GM19240 (cell line): Measurements from ENCODE around the gene PTPN4.

Experiments
- DNase-seq: peaks from one replicate; pipeline ENCODE4 v3.0.0; 2011; ENCODE audit warnings: low spot score; ENCODE audit not compliant: insufficient read length

PTPN4 gene

DNA sequence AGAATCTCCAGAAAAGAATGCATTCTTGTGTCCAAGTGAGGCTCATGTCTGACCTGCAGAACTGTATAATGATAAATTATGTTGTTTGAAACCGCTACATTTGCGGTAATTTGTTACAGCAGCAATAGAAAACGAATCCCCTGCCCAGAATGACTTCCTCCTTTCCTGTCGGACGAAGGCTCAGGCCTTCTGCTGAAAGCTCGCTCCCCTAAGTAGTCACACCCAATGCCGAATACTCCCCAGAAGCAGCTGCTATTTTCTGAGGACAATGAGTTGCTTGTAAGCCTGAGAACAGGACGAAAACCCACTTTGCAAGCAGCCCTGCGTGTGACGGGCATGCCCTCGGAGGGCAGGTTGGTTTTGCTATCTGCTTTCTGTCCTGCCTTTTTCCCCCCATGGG lies 27.7 kb upstream of the PTPN4 start:
- DNase-seq, result no peak

DNA sequence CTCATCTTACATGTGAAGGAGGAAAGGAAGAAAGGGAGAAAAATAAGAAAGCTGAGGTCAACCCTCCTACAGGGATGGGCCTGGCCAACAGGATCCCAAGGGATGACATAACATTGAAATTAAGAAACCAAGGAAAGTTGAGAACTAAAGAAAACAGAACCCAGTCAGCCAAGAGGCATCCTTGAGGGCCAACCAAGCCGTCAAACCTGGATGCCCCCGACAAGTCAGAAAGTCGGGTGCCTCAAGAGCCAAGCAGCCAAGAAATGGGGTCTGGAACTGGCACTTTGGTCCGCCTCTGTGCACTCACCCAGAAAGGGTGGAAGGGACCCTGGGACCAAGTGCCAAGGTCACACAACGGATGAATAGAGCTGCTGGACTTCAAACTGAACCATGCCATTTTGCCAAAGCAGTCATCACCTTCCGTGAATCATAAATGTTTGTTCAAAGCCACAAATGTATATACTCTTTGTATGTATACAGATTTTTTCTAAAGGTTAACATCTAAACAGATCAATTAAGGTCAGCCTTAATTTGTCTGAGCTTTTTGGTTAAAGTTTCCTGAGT lies 27.0 kb upstream of the PTPN4 start:
- DNase-seq, result no peak

- no peak for DNase-seq
Observed at GRCh38 chr2:119734047-119734446, 25.7 kb upstream of the PTPN4 start.

GRCh38 chr2:119735565-119735964 lies 24.2 kb upstream of the PTPN4 start:
- DNase-seq, result no peak

GRCh38 chr2:119736021-119736420 lies 23.7 kb upstream of the PTPN4 start:
- DNase-seq, result no peak

DNA sequence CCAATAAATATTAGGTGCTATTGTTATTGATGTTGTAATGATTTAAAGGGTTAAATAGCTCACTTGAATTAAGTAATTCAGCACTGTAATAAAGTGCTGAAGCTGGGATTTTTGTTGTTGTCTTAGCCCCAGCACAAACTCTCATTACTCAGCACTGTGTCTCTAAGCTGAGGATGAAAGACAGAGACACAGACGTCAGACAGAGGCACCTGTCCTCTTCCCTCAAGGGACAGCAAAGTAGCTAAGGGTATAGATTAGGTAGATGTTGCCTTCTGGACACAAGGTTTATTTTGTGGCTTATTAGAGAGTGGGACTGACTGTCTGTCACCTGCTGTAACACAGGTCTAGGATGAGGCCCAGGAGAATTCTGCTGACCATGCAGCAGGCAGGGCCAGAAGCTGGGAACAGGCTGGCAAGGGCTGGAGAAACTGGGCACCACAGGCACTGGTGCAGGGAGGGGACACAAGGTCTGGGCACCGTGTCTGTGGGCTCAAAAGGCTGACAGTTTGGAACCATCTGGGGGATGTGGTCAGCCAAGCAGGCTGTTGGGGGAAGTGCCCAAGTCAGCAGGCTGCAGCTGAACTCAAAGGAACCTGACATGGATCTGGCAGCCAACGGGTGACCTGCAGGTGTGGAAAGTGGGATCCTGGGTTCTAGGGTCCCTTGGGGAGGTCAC lies 20.0 kb upstream of the PTPN4 start:
- no peak for DNase-seq

GRCh38 chr2:119741001-119741400 lies 18.7 kb upstream of the PTPN4 start:
- DNase-seq, result no peak

DNA sequence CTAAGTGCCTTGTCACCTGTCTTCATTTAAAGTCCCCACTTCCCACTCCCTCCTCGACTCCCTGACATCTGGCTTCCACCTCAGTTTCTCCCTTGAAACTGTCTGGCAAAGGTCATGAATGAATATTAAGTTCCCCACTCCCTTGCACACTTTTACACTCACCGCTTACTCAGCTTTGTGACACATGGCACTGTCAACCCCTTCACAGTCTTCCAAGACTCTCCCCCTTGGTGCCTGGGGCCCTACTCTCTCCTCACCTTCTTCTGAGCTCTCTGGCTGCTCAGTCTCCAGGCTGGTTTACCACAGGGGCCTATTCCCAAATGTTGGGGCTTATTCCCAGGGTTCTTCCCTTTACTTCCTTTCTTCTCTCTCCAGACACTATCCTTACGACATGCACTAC lies 17.9 kb upstream of the PTPN4 start:
- no peak for DNase-seq

- DNase-seq, result no peak
Observed at GRCh38 chr2:119744335-119744939, 15.3 kb upstream of the PTPN4 start.

GRCh38 chr2:119745566-119745965 lies 14.2 kb upstream of the PTPN4 start:
- no peak for DNase-seq

GRCh38 chr2:119746836-119747686 lies 12.7 kb upstream of the PTPN4 start:
- no peak for DNase-seq

- no peak for DNase-seq
Observed at GRCh38 chr2:119748135-119748534, 11.6 kb upstream of the PTPN4 start.

DNA sequence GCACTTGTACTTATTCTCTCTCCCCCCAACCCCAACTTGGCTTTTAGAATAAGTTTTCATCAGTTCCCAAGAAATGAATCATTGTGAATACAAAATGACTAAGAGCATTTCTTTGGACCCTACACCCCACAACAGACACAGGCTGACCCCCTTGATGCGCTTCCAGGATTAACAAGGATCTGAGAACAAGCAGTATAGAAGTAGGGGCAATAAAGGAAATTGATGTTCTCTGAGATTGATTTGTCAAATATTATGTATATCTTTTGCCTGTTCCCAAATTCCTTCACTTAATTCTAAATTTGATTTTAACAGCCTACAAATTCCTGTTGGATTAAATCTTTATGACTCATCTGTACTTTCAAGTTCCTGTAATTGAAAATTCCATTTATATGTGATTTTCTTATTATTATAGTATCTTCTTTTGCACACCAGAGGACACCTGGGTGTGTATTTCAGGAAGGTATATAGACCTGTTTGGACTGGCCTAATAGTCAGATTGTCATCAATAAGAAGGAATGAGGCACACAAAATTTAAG lies 10.2 kb upstream of the PTPN4 start:
- DNase-seq, result no peak

DNA sequence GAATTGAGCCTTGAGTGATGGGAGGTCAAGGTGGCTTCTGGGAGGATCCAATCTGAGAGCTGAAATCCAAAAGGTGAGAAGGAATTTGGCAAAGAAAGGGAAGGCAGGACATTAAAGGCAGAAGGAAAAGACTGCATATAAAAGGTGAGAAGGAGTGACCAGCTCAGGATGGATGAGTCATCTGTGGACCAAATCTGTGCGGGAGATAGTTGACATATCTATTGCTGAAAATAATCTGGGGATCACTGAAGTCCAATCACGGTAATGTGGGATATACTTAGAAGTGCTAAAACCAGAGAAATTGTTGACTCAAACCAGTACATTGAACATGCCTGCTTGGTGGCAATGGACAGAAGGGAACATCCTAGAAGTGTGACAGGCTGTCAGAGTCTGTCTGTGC lies 8.0 kb upstream of the PTPN4 start:
- DNase-seq, result no peak

DNA sequence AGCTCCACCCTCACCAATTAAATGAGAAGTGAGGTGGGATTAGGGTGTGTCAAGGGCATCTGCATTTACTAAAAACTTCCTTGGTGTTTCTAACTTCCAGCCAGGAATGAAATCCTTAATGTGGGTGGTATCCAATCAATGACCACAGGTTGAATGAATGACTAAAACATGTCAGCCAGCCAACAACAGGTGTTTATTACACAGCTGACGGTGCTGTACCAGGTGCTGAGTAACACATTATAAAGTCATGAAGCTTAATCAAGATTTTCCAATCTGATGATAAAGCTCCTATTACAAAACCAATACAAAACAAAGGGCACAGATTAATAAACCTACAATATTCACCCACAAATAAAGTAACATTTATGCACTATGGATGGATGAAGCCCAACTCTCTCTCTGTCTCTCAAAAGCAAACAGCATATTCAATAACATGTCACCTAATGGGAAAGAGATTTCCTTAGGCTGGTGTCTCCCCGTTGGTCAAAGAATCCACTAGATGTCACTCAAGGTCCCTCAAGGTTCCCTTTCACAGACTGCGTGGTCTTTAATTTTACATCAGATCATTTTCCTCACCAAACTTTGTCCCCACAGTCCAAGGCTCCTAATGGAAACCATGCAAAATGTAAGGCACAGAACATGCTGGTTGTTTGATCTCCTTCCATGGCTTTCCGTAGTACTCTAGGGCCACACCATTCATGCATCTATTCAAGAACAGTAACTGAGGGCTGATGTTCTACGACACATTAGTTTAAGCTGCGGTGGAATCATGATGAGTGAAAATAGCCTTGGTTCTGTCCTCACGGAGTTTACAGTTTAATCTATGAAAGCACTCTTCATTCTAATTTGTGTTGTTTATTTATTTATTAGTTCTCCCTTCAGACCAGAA lies 6.4 kb upstream of the PTPN4 start:
- DNase-seq, result no peak

GRCh38 chr2:119753930-119754321 lies 5.8 kb upstream of the PTPN4 start:
- no peak for DNase-seq

GRCh38 chr2:119755906-119756305 lies 3.8 kb upstream of the PTPN4 start:
- no peak for DNase-seq

DNA sequence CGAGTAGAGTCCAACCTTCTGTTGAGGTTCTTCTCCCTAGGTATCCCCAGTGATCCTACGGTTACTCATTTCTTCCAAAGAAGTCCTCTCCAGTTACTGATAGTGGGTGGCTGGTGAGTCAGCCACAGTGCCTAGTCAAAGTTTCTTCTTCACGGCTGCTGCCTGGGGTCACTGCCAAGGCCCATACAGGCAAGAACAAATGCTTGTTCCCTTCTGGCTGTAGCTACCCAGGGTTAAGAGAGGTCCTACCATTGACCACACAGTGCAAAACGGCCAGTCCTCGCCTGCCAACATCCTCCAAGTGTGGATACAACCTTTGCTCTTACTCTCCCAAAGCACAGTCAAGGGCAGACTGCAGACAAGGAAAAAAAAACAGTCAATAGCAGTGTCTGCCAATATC lies 2.9 kb upstream of the PTPN4 start:
- DNase-seq, result no peak

DNA sequence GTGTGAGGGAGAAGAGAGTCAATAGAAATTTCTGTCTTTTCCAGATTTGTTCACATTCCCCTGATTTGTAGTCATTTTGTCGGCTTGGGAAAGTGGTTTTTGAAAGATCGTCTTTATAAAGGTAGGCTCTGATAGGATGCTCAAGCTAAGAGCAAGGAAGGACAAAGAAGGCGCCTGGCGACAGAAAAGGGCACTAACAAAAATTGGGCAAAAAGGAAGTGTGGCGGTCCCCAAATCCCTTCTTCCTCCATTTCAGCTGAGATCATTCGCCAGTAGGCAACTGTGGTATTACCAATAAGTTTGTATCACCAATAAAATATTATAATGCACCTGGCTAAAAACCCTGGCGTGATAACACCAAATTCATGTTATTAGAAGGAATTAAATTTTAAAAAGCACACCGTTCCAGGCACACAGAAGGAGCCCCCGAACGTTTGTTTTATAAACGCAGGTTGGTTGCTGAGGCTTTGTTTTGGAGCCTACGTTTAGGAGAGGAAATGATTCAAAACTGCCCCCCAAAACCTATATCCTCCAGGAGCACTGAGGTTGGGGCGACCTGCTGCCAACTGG lies 756 bp upstream of the PTPN4 start:
- DNase-seq, result no peak

- DNase-seq, result peak; percentile 11
Observed at GRCh38 chr2:119760237-119760955, 674 bp downstream of the PTPN4 start.
